HG03196 (cell line): Measurements from ENCODE around the gene SLC27A3.
A peak's percentile ranks its signal among the peaks of the same experiment; 100 is the strongest.
"Not testable (repeated sequence)": the region's sequence is repeated elsewhere in the genome, so short reads cannot be mapped to it uniquely, and the experiment has no call there.

ENCODE experiments used
- ATAC-seq: cut with Tn5 transposase; IDR thresholded peaks from one replicate; pipeline ENCODE4 v1.9.1; 2021; ENCODE audit not compliant: unreplicated experiment

Gene SLC27A3

GRCh38 chr1:153779781-153780541 is 4.8 kb downstream of the SLC27A3 start:
- ATAC-seq, result no peak

- ATAC-seq, result no peak
Measured at GRCh38 chr1:153780551-153780950, 5.3 kb downstream of the SLC27A3 start.

GRCh38 chr1:153782648-153783047 is 7.4 kb downstream of the SLC27A3 start:
- not testable (repeated sequence) for ATAC-seq

GRCh38 chr1:153783233-153784190 is 8.3 kb downstream of the SLC27A3 start:
- peak; percentile 80 for ATAC-seq

GRCh38 chr1:153786038-153786790 is 11.0 kb downstream of the SLC27A3 start:
- ATAC-seq, result no peak

GRCh38 chr1:153789478-153790034 is 14.3 kb downstream of the SLC27A3 start:
- no peak for ATAC-seq

GRCh38 chr1:153790313-153790965 is 15.2 kb downstream of the SLC27A3 start:
- no peak for ATAC-seq

GRCh38 chr1:153790966-153791647 is 15.9 kb downstream of the SLC27A3 start:
- ATAC-seq, result peak; percentile 76

GRCh38 chr1:153791648-153792253 is 16.5 kb downstream of the SLC27A3 start:
- ATAC-seq, result peak; percentile 0

- ATAC-seq, result no peak
Measured at GRCh38 chr1:153792631-153793041, 17.4 kb downstream of the SLC27A3 start.

GRCh38 chr1:153793261-153793972 is 18.2 kb downstream of the SLC27A3 start:
- ATAC-seq, result no peak

- no peak for ATAC-seq
Measured at GRCh38 chr1:153793973-153794615, 18.9 kb downstream of the SLC27A3 start.

- no peak for ATAC-seq
Measured at GRCh38 chr1:153794624-153795329, 19.6 kb downstream of the SLC27A3 start.

- no peak for ATAC-seq
Measured at GRCh38 chr1:153795330-153795837, 20.2 kb downstream of the SLC27A3 start.

GRCh38 chr1:153795934-153796785 is 21.0 kb downstream of the SLC27A3 start:
- no peak for ATAC-seq
